ENCODE measurements around the gene GPRIN1. TPM values are rescaled to one million over a fixed set of nuclear protein-coding genes. Genes with fewer than 3 reads are reported as not detected.
A peak's percentile ranks its signal among the peaks of the same experiment; 100 is the strongest.

The GPRIN1 gene
- total and polyA plus RNA-seq, 3 donors from 2014 or later = 2.5 to 8.4 (median 5.7) TPM

DNA sequence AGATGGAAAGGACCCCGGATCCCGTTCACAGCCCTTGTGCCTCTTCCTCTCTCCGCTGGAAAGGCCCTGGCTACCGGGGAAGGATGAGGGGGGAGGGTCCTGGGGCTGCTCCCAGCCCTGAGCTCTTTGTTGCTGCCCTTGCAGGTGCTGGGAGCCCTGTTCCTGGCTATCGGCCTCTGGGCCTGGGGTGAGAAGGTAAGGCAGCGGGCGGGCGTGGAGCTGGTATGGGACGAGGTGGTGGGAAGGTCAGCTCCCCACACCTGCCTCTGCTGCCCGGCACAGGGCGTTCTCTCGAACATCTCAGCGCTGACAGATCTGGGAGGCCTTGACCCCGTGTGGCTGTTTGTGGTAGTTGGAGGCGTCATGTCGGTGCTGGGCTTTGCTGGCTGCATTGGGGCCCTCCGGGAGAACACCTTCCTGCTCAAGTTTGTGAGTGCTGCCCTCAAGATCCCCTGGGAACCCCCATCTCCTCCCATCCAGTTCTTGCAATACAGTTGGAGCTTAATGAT lies 41.6 kb upstream of the GPRIN1 start:
- Histone ChIP-seq H3K27ac (no peak overlapping the region), H3K4me1 (peaks cover 44% of the 10 kb centered on the region), H3K4me3 (no peak overlapping the region), H3K9me3 (no peaks in the 10 kb centered on the region), H3K27me3 (no peaks in the 10 kb centered on the region), H3K36me3 (ENCODE audit: low read depth, missing control alignments) (no peaks in the 10 kb centered on the region)
- peak; percentile 50 for DNase-seq
- WGBS, 2 donors = 24% methylated on average over 7 to 17 of the region's 17 CpGs
- intact Hi-C loops (cut with DNase I; ENCODE audit: low total_unique reads) = no loop called here
- TF ChIP-seq, protein P1, sequence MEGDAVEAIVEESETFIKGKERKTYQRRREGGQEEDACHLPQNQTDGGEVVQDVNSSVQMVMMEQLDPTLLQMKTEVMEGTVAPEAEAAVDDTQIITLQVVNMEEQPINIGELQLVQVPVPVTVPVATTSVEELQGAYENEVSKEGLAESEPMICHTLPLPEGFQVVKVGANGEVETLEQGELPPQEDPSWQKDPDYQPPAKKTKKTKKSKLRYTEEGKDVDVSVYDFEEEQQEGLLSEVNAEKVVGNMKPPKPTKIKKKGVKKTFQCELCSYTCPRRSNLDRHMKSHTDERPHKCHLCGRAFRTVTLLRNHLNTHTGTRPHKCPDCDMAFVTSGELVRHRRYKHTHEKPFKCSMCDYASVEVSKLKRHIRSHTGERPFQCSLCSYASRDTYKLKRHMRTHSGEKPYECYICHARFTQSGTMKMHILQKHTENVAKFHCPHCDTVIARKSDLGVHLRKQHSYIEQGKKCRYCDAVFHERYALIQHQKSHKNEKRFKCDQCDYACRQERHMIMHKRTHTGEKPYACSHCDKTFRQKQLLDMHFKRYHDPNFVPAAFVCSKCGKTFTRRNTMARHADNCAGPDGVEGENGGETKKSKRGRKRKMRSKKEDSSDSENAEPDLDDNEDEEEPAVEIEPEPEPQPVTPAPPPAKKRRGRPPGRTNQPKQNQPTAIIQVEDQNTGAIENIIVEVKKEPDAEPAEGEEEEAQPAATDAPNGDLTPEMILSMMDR (IDR thresholded peaks at IDR 0.05) = no peak
- TF ChIP-seq POLR2A (IDR thresholded peaks at IDR 0.05) = no peak

DNA sequence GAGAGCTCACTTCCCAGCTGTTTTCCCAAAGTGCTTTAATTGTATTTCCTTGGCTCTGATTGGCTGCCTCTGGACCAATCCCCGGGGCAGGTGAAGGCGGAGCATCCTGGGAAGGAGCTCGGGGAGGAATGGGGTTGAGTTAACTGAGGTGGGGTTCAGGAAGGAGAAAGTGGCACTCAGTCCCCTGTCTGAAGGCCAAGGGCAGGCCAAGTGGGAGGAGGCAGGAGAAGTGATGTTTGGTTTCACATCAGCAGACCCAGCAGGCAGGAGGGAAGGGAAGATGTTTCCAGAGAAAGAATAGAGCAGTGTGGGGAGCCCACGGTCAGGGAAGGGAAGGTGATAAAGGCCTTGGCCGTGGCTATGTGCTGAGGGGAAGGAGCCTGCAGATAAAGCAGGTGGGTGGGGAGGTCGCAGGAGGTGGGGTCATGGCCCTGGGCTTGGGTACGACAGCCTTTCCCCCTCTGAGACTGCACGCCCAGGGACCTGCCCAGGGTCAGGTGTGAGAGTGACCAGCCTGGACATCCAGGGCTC lies 40.5 kb upstream of the GPRIN1 start:
- intact Hi-C loops (cut with DNase I; ENCODE audit: low total_unique reads) = no loop called here
- WGBS, 2 donors = 43 to 50% methylated on average over 8 of the region's 8 CpGs
- Histone ChIP-seq H3K27me3 (no peaks in the 10 kb centered on the region), H3K9me3 (no peaks in the 10 kb centered on the region), H3K27ac (no peak overlapping the region), H3K4me3 (no peak overlapping the region), H3K4me1 (peaks cover 45% of the 10 kb centered on the region), H3K36me3 (ENCODE audit: low read depth, missing control alignments) (no peaks in the 10 kb centered on the region)
- TF ChIP-seq POLR2A (IDR thresholded peaks at IDR 0.05) = no peak
- TF ChIP-seq, protein P1 (IDR thresholded peaks at IDR 0.05) = no peak
- peak; percentile 45 for DNase-seq

DNA sequence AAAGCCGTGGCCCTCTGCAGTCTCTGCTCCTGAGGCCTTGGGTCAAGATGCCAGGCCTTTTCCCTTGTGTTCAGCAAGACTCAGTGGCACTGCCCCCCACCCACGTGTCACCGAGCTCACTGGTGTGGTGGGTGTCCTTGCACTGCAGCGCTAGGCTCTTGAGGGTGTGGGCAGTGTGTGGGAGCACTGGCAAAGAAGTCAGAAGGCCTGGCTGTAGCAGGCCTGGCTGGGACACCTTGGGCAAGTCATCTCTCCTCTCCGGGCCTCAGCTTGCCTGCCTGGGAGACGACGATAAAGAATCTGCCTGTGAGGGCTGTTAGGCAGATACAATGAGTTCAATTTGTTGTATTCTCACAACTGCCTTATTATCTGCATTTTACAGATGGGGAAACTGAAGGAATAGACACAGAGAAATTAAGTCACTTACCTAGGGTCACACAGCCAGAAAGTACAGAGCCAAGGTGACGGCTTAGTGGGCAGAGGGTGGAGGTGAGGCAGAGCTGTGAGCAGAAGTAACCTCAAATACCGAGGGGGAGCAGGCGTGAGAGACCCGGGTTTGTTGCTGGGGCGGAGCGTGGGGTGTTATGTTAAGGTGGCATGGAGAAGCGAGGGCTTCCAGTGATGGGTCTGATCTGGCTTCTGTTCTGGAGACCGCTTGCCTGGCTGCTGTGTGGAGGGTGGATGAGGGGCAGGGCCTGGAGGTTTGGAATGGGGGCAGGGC lies 38.7 kb upstream of the GPRIN1 start:
- H3K27ac ChIP-seq = peak overlapping the region in 1 of 2 donors; percentile 63
- no peak for DNase-seq
- intact Hi-C loops (cut with DNase I; ENCODE audit: low total_unique reads) = no loop called here
- no peak for TF ChIP-seq POLR2A (IDR thresholded peaks at IDR 0.05)
- TF ChIP-seq, protein P1 (IDR thresholded peaks at IDR 0.05) = no peak
- H3K4me1 ChIP-seq = peaks cover 45% of the 10 kb centered on the region
- no peaks in the 10 kb centered on the region for H3K9me3 ChIP-seq
- no peaks in the 10 kb centered on the region for H3K27me3 ChIP-seq
- H3K36me3 ChIP-seq (ENCODE audit: low read depth, missing control alignments) = no peaks in the 10 kb centered on the region
- peak overlapping the region; percentile 70 to 77 for H3K4me3 ChIP-seq
- 65 to 76% methylated on average over 12 to 14 of the region's 15 CpGs for WGBS, 2 donors

DNA sequence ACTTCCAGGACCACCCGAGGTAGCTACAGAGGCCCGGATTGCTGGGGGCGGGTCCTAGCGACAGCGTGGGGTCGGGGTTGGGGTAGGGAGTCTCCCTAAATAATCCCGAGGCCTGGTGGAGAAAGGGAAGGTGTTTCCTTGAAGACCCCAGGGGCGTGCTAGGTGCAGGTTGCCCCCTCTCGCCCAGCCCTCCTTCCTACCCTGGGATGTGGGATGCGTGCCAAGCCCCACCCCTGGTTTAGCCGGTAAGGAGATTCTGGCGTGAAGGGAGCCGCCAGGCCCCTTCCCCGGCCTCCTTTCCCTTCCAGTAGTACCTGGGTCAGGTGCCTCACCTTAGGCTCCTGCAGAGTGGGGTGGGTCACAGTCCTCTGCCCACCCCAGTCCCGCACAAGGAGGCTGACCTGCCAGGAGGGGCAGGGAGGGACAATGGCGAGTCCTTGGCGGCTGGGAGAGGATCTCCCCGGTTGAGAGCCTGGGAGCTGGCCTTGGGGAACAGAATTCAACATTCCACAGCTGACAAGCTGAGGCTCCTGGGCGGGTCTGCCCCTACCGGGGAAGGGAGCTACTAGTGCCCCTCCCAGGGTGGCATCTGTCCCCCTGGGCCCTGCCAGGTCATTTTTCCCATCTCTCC lies 38.0 kb upstream of the GPRIN1 start:
- 4 to 15% methylated on average over 8 to 20 of the region's 20 CpGs for WGBS, 2 donors
- TF ChIP-seq, protein P1 (IDR thresholded peaks at IDR 0.05) = no peak
- TF ChIP-seq POLR2A (IDR thresholded peaks at IDR 0.05) = no peak
- no peaks in the 10 kb centered on the region for H3K36me3 ChIP-seq (ENCODE audit: low read depth, missing control alignments)
- peak; percentile 74 for DNase-seq
- H3K27me3 ChIP-seq = no peaks in the 10 kb centered on the region
- peak overlapping the region; percentile 47 to 63 for H3K27ac ChIP-seq
- peak overlapping the region; percentile 70 to 77 for H3K4me3 ChIP-seq
- peaks cover 52% of the 10 kb centered on the region for H3K4me1 ChIP-seq
- no peaks in the 10 kb centered on the region for H3K9me3 ChIP-seq
- intact Hi-C loops (cut with DNase I; ENCODE audit: low total_unique reads) = no loop called here

Data from testis (tissue), 3 donors.